ENCODE results near the gene LRG1.

- TF ChIP-seq CTCF (IDR thresholded peaks at IDR 0.05; ENCODE audit: poor library complexity) (no peak), EZH2phosphoT487 (IDR thresholded peaks at IDR 0.05; ENCODE audit: low read depth, severe bottlenecking, unreplicated experiment) (no peak)
Observed at GRCh38 chr19:4553775-4554174, 13.9 kb upstream of the LRG1 start.

Measured in hepatocyte (in vitro differentiated cells).